NCI-H748 treated with DMSO at 0.1 percent for 48 hours (cell line): ENCODE results near the gene NBAS.

Source experiments
- DNase-seq: peaks from one replicate; lab custom pipeline; 2025; lab: John Stamatoyannopoulos, UW

The NBAS gene

DNA sequence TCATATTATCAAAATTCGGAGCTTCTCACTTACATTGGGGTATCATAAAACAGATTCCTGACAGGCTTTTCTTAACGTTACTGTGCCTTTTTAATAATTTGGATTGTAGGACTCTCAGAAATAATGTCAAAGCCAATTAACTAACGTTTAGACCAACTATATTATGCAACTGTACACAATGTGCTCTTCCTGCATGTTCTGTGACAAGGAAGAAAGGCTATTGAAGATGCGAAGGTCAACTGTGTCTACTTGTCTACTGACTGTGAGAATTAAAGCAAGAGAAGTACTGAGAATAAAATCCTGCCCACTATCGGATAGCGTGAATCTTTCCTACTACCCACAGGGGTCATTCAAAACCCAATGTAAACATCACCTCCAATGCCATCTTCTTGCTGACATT lies 393.0 kb downstream of the NBAS start:
- DNase-seq: no peak

DNA sequence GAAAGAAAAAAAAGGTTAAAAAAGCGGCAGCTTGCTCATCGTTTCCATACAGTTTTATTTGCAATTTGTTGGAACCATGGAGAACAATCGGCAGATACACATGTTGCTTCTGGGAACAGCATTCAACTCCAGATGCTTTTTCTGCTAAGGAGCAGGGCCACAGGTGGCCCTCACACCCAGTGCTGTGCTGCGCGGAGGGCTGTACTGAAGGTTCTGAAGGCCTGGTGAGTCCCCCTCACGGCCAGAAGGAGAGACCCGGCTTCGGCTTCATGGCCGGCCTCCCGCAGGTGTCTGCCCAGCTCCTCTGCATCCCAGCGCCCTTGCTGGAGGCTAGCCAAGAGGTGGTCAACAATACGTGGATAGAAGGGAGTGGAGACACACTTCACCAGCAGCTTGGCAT lies 394.3 kb downstream of the NBAS start:
- DNase-seq: no peak

DNA sequence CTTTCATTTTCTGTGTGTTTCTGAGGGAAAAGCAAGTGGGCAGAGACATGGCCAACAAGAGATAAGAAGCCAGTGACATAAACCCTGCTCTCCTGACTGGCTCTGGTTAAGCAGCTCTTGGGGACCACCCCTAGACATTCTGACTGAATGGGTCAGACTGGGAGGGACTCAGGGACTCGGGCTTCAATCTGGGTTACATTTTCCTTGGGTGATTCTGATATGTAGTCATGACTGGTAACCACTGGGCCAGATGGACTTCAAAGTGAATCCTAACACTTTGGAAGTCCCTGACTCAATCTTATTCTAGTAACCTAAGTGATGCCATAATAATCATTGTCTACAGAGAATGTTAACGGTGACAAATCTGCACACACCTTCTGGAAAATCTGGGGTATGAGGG lies 397.8 kb downstream of the NBAS start:
- no peak for DNase-seq

DNA sequence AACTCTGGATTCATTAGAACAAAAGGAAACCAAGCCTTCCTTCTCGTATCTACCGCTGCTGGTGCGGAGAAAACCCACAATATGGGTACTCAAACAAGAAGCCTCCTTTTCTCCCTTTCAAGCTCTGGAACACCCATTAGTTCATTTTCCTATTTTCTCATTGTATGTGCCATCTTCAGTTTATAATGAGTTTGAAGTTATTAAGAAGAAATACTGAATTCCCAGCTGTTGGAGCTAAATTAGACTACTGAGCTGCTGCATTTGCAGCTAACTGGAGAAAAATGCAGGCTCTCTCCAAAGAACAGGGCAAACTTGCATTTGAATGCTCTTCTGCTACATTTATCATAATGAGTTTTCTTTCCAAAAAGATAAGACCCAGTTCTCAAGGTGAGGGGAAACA lies 398.5 kb downstream of the NBAS start:
- no peak for DNase-seq

DNA sequence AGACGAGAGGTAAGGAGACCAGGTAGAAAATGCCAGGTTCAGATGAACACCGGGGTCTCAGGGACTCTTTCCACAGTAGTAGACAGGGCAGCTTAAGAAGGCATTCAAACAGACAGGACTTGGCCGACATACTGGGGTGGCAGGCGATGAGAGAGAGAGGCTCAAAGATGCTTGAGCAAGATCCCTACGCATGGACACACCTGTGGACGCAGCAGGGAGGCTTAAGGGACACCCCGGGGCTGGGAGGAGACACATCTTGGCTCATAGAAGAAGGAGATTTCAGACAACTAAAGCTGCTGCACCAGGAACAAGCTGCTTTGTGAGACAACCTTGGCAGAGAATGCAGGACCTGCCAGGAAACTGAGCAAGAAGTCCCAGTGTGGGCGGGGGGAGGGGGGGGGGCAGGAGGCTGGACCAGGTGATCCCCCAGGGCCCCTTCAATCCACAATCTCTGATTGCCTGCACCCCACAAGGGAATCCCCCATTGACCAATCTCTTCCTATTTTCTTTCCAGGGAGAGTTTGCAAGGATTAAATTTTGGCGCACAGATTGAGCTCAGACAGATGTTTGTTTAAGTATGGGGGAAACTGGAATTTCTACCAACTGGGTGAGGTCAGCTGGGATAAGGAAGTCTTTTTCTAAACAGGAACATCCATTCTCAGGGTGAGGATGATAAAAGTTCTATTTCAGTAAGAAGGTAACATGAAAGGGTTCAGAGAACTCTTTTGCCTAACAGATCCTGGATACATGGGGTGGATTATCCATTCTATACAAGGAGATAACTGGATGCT lies 400.7 kb downstream of the NBAS start:
- no peak for DNase-seq

DNA sequence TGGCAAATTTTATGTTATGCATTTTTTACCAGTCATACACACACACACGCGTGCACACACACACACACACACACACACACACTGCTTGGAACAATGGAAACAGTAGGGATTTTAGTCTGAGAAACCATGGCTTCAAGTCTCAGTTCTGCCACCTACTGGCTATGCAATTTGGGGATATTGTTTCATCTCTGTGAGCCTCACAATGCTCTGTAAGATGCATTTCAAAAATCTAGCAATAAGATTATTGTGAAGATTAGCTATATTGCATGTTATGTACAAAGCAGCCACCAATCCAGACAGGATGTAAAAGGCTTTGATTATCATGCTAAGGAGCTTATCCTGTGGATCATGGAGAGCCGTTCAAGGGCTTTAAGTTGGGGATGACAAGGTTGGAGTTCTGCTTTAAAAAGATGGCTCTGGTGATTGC lies 401.4 kb downstream of the NBAS start:
- peak; percentile 27 for DNase-seq

DNA sequence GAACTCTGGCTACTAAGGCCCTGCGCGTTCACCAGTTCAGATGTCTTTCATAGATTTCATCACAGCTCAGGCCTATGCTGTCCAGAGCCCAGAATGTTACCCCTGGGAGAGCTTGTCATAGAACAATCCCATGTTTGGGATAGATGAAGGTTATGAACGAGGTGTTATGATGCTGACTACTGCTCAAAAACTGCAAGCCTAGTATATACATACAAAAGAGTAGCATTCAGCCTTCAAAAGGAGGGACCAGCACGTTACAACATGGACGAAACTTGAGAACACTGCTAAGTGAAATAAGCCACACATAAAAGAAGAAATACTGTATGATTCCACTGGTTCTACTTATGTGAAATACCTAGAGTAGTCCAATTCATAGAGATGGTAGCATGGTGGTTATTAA lies 401.9 kb downstream of the NBAS start:
- no peak for DNase-seq

DNA sequence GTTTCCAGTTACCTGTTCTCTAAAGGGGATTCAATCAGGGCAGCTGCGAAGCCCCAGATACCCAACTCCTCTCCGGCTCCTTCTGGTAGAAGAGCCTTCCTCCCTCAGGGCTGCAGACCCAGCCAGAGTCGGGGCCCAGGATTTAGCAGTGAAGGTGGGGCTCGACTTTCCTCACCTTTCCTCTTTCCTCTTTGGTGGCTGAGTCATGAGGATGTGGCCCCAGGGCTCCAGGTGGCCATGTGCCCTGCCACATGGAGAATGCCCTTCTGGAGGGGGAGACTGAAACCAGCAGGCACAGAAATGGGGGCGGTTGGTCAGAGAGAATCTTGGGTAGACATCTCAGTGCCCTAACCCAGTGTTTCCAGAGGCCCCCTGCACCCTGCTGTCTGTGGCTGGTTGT lies 402.6 kb downstream of the NBAS start:
- DNase-seq: no peak

DNA sequence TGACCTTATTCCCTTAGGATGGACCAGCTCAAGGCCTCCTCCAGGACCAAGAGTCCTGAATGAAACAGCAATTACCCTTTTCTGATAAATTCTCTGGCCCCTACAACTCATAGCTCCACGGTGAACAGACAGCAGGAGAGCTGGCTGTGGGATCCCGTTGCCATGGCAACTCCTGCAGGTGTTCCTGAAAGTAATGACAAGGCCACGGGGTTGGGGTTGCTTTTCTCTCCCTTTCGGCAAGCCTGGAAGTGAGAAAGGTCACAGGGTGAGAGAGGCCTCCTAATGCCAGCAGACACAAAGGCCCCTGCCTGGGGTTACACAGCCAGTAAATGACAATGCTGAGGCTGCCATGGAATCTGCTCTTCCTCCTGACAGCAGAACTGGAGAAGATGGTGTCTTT lies 403.0 kb downstream of the NBAS start:
- no peak for DNase-seq

DNA sequence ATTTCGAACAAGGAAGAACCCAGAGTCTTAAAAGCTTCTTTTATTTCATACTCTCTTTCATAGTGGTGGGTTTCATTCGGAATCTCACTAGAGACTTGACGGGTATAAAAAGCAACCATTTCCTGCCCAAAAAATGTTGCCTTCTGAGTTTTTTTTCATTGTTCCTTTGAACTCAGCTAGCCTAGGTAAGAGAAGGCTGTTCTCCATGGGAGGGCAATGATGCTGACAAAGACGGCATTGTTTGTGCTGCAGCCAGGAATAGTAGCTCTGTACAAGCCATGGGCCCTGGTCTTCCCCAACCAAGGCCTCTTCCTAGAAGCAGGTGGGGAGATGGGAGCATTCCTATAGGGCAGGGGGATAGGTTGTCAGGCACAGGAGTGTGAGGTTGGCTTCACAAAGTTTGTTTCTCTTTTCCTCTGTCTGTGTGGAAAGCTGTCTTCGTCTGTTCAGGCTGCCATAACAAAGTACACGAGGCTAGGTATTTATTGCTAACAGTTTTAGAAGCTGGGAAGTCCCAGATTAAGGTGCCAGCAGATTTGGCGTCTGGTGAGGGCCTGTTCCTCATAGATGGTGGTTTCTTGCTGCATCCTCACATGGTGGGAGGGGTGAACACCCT lies 405.1 kb downstream of the NBAS start:
- no peak for DNase-seq

DNA sequence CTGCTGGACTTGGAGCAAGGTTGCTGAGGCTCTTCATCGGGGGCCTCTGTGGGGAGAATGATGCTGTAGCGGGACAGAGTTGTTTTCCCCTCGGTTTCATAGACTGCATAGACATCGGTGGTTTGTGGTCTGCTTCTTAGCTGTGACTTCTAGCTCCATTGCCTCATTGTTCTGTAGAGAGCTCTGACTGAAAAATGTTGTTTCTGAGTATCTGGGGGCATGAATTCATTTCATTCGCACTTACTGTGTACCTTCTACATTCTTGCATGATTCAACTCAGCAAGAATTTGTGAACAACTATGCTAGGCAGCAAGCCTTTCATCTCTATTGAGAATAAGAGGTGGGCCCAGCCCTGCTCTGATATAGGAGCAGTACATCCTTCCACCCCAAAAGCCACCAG lies 406.8 kb downstream of the NBAS start:
- no peak for DNase-seq

DNA sequence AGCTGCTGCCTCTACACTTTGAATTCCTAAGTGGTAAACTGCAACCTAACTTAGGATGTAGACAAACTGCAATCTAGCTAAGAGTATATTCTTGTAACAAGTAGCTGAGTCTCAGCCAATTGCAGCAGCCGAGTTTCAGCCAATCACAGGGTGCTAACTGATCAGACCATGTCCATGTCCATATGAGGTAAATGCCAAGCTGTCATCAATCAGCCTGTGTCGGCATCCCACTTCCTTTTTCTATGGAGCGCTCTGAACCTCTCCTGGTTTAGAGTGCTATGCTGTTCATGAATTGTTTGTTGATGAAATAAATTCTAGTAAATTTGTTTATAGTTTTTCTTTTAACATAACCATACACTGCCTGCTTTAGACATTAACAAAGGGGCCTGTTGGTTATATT lies 408.8 kb downstream of the NBAS start:
- DNase-seq: no peak

DNA sequence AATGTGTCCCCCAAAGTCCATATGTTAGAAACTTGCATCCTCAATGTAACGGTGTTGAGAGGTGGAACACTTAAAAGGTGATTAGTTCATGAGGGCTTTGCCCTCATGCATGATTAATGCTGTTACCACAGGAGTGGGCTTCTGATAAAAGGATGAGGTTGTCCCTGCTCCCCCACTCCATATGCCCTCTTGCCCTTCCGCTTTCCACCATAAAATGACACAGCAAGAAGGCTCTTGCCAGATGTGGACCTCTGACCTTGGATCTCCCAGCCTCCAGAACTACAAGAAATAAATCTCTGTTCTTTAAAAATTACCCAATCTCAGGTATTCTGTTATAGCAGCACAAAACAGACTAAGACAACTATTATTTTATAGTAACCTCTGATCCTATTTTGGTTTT lies 412.1 kb downstream of the NBAS start:
- no peak for DNase-seq

DNA sequence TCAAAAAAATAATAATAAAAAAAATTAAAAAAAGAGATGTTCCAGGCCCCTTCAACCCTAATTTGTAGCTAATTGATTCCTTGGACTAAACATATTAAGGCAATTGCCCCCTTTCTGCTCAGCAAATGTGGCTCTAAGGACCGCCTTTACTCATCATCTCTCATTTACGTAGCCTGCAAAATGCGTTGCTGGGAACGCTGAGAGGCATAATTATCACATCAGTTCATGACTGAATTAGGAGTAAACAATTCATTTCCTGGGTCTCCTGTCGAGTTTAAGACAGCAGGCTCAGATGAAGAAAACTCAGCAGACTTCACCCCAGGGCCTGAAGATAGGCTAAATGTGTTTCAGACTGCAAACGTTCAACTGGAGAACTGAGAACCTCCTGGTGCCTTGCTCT lies 413.5 kb downstream of the NBAS start:
- DNase-seq: no peak

DNA sequence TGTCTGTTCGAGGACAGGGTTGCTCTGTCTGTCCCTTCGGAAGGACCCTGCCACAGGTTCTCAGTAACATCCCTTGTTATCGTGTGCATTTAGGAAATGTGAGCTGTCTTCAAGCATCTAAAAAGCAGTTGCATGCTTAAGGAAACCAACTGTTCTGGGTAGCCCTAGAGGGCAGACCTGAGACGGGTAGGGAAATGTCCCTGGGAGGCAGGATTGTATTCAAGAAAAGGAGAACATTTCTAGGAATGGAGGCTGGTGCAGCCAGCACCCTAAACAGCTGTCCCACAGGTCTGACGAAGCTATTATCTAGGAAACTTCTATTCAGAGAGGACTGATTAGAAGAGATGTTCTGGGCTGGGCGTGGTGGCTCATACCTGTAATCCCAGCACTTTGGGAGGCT lies 414.2 kb downstream of the NBAS start:
- no peak for DNase-seq

DNA sequence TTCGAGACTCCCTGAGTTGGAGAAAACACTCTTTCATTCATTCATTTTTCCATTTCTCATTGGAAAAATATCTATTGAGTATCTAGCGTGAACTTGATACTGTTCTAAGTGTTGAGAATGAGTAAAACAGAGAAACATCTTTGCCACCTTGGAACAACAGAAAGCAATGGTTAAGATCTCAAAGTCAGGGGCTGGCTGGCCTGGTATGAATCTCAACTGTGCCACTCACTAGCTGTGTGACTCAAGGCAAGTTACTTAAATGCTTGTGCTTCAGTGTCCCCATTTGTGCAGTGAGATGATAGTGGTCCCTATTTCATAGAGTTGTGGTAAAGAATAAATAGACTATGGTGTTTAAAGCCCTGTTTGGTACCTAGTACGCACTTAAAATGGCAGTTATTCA lies 415.2 kb downstream of the NBAS start:
- no peak for DNase-seq

DNA sequence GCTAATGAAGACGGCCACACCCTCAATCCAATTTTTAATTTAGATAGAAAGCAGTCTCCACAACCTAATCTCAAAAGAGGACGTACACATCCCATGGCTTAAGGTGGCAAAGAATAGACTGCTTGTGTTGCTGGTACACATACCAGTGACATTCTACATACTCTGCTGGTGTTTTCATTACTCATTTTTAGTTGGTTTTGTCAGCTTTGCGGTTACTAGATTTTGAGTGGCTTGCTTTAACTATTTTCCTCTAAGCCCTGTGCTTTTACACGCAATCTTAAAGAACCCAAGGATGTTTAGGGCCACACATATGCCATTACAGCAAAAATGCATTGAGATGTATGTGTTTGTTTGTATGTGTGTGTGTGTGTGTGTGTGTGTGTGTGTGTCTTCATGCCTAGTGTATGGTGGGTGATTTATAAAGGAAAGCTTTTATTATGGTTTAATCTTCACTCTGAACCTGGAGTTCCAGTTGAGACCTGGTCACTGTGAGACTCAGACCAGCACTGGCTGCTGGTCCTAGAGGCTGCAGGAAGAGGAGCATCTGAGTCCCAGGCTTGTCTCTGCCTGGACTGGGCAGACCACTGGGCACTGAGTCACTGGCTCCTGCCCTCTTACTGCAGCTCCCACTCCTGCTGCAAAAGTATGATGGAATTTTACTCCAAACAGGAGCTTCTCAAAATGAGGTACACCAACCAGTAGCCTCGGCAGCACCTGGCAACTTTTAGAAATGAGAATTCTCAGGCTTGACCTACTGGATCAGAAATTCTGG lies 415.9 kb downstream of the NBAS start:
- DNase-seq: no peak

DNA sequence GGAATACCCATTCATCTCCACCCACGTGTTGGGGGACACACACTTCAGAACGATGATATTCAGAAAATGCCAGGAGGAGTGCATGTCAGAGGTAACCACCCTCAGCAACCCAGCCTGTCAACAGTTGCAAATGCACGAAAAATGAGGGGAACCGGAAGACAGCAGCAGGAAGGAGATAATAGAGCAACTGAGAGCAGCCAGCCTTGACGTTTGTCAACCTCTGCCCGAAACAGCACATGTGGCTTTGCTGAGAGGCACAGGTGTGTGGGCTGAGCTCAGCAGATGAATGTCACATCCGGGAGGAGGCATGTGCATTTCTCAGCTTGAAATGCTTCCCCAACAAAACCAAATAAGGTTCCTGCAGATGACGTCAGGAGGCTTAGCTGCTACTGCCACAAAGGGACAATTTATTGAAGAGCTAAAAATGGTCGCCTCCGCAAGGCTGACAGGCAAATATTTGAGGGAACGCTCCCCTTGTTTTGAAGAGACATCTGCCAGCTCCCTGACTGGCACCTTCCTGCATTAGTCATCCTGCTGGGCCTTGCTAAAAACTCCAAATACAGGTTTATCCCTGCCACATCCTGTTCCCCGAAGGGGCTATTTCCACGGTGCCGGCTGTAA lies 419.0 kb downstream of the NBAS start:
- DNase-seq: peak; percentile 4

DNA sequence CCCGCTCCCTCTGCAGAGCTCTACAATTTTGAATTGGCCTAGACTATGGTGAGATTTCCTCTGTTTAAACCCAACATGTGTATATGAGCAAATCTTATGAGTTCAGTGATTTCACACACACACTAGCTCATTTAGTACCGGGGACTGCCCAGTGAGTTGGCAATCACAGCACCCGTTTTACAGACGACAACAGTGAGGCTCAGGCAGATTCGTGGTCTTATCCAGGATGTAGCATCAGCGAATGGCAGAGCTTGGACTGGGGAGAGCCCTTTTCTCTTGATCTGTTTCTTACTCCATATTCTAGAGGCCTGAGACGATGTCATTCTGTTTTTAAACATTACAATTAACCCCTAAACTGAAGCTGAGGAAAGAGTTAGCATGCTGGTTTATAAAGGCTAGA lies 419.9 kb downstream of the NBAS start:
- no peak for DNase-seq

DNA sequence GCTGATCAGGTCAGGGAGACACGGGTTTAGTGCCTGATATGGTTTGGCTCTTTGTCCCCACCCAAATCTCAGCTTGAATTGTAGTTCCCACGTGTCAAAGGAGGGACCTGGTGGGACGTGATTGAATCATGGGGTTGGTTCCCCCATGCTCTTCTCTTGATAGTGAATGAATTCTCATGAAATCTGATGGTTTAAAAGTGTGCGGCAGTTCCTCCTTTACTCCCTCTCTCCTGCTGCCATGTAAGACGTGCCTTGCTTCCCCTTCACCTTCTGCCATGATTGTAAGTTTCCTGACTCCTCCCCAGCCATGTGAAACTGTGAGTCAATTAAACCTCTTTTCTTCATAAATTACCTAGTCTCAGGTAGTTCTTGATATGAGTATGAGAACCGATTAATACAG lies 424.5 kb downstream of the NBAS start:
- no peak for DNase-seq

DNA sequence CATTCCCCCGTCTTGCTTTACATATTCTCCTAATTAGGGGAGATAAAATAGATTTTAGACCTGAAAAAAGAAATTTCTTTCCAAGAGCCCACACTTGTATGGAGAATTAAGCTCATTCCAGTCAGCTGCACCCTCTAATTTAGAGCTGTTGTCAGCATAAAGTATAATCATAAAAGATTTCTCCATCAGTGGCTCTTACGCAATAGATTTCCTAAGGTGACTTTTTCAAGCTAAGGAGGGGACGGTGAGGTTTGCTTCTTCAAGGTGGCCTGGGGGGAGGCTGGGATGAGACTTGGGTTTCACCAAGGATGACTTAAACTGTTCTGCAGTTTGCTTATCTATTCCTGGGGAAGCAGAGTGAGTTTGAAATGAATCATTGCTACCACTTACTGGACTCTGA lies 426.2 kb downstream of the NBAS start:
- DNase-seq: no peak

DNA sequence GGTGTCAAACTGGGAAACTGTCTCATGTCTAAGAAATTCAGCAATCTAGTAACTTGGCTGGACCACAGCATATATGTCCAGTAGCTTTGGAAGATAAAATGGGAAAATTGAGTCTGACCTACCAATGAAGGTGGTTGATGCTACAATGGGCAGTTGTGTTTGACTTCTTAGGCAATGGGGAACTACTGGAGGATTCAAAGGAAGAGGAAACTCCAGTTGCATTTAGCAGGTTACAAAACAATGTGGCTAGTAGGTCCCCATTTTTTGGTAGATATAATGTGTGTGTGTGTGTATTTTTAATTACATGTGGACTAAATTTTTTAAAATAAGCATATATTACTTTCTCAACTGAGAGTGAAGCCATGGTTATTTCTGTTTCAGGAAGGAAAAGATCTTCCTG lies 427.7 kb downstream of the NBAS start:
- DNase-seq: no peak

DNA sequence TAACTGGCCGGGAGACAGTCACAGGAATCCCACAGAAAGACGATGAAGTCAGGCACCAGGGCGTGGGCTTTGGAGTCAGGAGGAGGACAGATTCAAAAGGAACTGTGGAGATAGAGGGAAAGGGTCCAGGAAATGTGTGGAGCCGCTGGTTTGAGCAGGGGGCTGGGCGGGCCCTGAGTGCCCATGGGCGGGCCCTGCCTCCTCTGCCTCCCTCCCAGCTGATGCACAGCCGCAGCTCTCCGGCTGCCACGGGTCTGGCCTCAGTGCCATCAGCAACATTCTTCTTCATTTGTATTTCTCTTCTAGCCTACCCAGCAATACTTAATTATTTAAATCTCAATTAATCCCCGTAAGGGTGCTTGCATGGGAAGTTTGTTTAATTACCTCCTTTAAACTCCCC lies 432.3 kb downstream of the NBAS start:
- no peak for DNase-seq
